Endodermal cell (in vitro differentiated cells): ENCODE results near the gene OR51A4. TPM values are rescaled to one million over a fixed set of nuclear protein-coding genes. Genes with fewer than 3 reads are reported as not detected.

Experiments
- DNase-seq: peaks from one replicate; pipeline ENCODE4 v3.0.0-alpha.2; 2017
- H3K27ac ChIP-seq: 2 replicates; pipeline ENCODE4 v1.5.1; 2013; ENCODE audit warnings: mild to moderate bottlenecking, low read depth, low read length, moderate library complexity
- H3K27me3 ChIP-seq: 2 replicates; pipeline ENCODE4 v1.6.1; 2013; ENCODE audit warnings: mild to moderate bottlenecking, low read length, moderate library complexity; ENCODE audit not compliant: insufficient read depth, control insufficient read depth, poor library complexity, severe bottlenecking
- H3K36me3 ChIP-seq: 2 replicates; pipeline ENCODE4 v1.7.0; 2013; ENCODE audit warnings: mild to moderate bottlenecking, low read length, moderate library complexity; ENCODE audit not compliant: control insufficient read depth, insufficient read depth
- H3K4me1 ChIP-seq: one replicate; pipeline ENCODE4 v1.7.0; 2013; ENCODE audit warnings: low read length; ENCODE audit not compliant: control insufficient read depth, insufficient read depth
- H3K4me3 ChIP-seq: 2 replicates; pipeline ENCODE4 v1.5.1; 2013; ENCODE audit warnings: mild to moderate bottlenecking, low read length, moderate library complexity
- H3K9ac ChIP-seq: 2 replicates; pipeline ENCODE4 v1.6.1; 2013; ENCODE audit warnings: mild to moderate bottlenecking, low read length, moderate library complexity; ENCODE audit not compliant: poor library complexity, severe bottlenecking; ENCODE audit errors: extremely low read depth
- H3K9me3 ChIP-seq: 2 replicates; pipeline ENCODE4 v1.6.1; 2013; ENCODE audit warnings: mild to moderate bottlenecking, low read length, moderate library complexity; ENCODE audit not compliant: control insufficient read depth
- H3K27ac Mint-ChIP-seq: 2 replicates; pipeline ENCODE4 v1.8.0; 2020; ENCODE audit warnings: mixed read lengths
- H3K27me3 Mint-ChIP-seq: 2 replicates; pipeline ENCODE4 v1.8.0; 2021; ENCODE audit warnings: mild to moderate bottlenecking, mixed read lengths; ENCODE audit not compliant: insufficient read depth
- H3K36me3 Mint-ChIP-seq: 2 replicates; pipeline ENCODE4 v1.8.0; 2020; ENCODE audit warnings: low read depth, mixed read lengths
- H3K4me1 Mint-ChIP-seq: 2 replicates; pipeline ENCODE4 v1.8.0; 2020; ENCODE audit warnings: mixed read lengths
- H3K4me3 Mint-ChIP-seq: 2 replicates; pipeline ENCODE4 v1.8.0; 2020; ENCODE audit warnings: mild to moderate bottlenecking, moderate library complexity, mixed read lengths
- H3K9me3 Mint-ChIP-seq: 2 replicates; pipeline ENCODE4 v1.8.0; 2020; ENCODE audit warnings: mild to moderate bottlenecking, mixed read lengths
- WGBS, 2 experiments: methylation state at CpG; one replicate each; pipeline versions ENCODE4 v1.1.5 to v1.1.7; 2013; ENCODE audit warnings: missing lambda C conversion rate in 2 of 2, mixed read lengths in 1 of 2; ENCODE audit not compliant: insufficient coverage in 1 of 2, insufficient read length in 1 of 2; 5-methylcytosine and 5-hydroxymethylcytosine counted together
- long read RNA-seq, 4 experiments: library from polyadenylated mRNA in 2 of 4; library from RNA in 1 of 4; library from capped mRNA in 1 of 4; stranded (forward) in 3 of 4; unstranded in 1 of 4; transcript quantifications; one replicate each; pipeline ENCODE4 v2.0.0, GENCODE V29; 2020 to 2021; ENCODE audit warnings: inconsistent platforms in 1 of 4
- polyA plus RNA-seq, 2 experiments: library from polyadenylated mRNA; stranded (reverse); fragments of 50-300 nt; gene quantifications; one replicate each; pipeline ENCODE4 v1.2.3, GENCODE V29; 2013
- total RNA-seq, 2 donors: library from RNA; stranded (reverse); fragmentation: NEBNext Ultra II Directional in 1 of 2; extraction: Animal tissue kit (Norgen Biotek cat#: 25700) in 1 of 2; gene quantifications; 2 replicates in 1 of 2; 3 replicates in 1 of 2; pipeline ENCODE4 v1.2.1, GENCODE V29; 2021
- TF ChIP-seq, protein P1 (sequence below): fragments of 200-600 bp; sonication (generic); conservative IDR thresholded peaks from 2 replicates; pipeline ENCODE4 v1.5.0; 2021; ENCODE audit warnings: antibody characterized with exemption, mild to moderate bottlenecking

The OR51A4 gene, protein sequence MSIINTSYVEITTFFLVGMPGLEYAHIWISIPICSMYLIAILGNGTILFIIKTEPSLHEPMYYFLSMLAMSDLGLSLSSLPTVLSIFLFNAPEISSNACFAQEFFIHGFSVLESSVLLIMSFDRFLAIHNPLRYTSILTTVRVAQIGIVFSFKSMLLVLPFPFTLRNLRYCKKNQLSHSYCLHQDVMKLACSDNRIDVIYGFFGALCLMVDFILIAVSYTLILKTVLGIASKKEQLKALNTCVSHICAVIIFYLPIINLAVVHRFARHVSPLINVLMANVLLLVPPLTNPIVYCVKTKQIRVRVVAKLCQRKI
- not detected for total RNA-seq
- not detected for polyA plus RNA-seq (2013, experiment 1 of 2)
- not detected for polyA plus RNA-seq (2013, experiment 2 of 2)
- long read RNA-seq, experiment 1: 0 reads
- long read RNA-seq, experiment 2: 0 reads
- long read RNA-seq, experiment 3: 0 reads
- long read RNA-seq, experiment 4: 0 reads

DNA sequence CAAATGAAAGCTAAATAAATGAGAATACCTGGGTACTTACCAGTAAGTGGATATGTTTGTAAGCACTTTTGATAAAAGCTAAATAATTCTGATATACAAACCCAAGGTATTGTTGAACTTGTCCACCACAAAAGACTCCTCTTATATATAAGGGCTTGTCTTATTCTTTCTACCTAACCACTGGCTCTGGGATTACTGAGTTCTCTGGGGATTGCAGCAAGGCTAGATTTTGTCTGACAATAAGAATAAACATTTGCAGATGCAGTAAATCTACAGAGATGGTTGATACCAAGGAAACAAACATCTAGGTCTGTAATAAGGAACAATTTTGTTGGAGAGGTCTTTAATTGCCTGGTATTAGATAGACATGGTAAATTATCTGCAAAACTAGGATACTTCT, at the start of gene OR51A4:
Gene OR51A4 (minus strand): TSS at position 101 of the 400 bp plus-strand sequence. CDS start 505 bp downstream, outside the sequence.
- no peak within 1 kb of the TSS for H3K9ac ChIP-seq
- Mint-ChIP-seq H3K36me3 (no peaks in the 10 kb centered on the region), H3K4me3 (no peak within 1 kb of the TSS), H3K27ac (no peak within 1 kb of the TSS), H3K27me3 (peaks cover 2% of the 10 kb centered on the region), H3K9me3 (no peaks in the 10 kb centered on the region), H3K4me1 (no peaks in the 10 kb centered on the region)
- no peaks in the 10 kb centered on the region for H3K9me3 ChIP-seq
- no peak for DNase-seq
- no peaks in the 10 kb centered on the region for H3K4me1 ChIP-seq
- TF ChIP-seq, protein P1, sequence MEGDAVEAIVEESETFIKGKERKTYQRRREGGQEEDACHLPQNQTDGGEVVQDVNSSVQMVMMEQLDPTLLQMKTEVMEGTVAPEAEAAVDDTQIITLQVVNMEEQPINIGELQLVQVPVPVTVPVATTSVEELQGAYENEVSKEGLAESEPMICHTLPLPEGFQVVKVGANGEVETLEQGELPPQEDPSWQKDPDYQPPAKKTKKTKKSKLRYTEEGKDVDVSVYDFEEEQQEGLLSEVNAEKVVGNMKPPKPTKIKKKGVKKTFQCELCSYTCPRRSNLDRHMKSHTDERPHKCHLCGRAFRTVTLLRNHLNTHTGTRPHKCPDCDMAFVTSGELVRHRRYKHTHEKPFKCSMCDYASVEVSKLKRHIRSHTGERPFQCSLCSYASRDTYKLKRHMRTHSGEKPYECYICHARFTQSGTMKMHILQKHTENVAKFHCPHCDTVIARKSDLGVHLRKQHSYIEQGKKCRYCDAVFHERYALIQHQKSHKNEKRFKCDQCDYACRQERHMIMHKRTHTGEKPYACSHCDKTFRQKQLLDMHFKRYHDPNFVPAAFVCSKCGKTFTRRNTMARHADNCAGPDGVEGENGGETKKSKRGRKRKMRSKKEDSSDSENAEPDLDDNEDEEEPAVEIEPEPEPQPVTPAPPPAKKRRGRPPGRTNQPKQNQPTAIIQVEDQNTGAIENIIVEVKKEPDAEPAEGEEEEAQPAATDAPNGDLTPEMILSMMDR: no peak
- no peaks in the 10 kb centered on the region for H3K36me3 ChIP-seq
- H3K4me3 ChIP-seq: no peak within 1 kb of the TSS
- no peaks in the 10 kb centered on the region for H3K27me3 ChIP-seq
- no peak within 1 kb of the TSS for H3K27ac ChIP-seq

DNA sequence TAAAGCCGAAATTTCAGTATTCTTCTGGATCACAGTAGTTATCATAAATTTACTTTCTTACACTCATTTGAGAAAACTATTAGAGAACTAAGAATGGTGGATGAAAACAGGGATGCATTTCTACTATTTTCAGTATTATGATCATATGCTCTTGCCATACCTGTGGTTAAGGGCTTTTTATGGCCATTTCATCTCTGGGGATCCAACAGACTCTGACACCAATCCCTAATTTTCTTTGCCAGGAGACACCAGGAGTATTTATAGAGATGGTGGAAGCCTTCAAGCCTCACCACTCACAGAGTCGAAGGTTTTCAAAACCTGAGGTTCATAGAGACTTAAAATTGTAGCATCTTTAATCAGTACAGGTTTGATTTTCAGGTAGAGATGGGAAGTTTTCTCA, 47.1 kb upstream of the OR51A4 start, which contains the start of gene OR51L1:
Gene OR51L1 (plus strand): TSS at position 301 of the 400 bp plus-strand sequence. CDS start 4,132 bp downstream, outside the sequence.
- Histone ChIP-seq H3K9me3 (no peaks in the 10 kb centered on the region), H3K4me1 (peaks cover 3% of the 10 kb centered on the region), H3K4me3 (no peak within 1 kb of the TSS), H3K36me3 (no peaks in the 10 kb centered on the region), H3K9ac (no peak within 1 kb of the TSS), H3K27me3 (no peaks in the 10 kb centered on the region), H3K27ac (no peak within 1 kb of the TSS)
- no peaks in the 10 kb centered on the region for H3K36me3 Mint-ChIP-seq
- no peaks in the 10 kb centered on the region for H3K4me1 Mint-ChIP-seq
- no peaks in the 10 kb centered on the region for H3K27me3 Mint-ChIP-seq
- H3K27ac Mint-ChIP-seq: no peak within 1 kb of the TSS
- no peaks in the 10 kb centered on the region for H3K9me3 Mint-ChIP-seq
- TF ChIP-seq, protein P1: no peak
- 86% methylated on average over 2 of the region's 2 CpGs; no CpG with 5 or more reads in 1 of the 2 experiments for WGBS, 2 experiments
- DNase-seq: no peak
- no peak within 1 kb of the TSS for H3K4me3 Mint-ChIP-seq

DNA sequence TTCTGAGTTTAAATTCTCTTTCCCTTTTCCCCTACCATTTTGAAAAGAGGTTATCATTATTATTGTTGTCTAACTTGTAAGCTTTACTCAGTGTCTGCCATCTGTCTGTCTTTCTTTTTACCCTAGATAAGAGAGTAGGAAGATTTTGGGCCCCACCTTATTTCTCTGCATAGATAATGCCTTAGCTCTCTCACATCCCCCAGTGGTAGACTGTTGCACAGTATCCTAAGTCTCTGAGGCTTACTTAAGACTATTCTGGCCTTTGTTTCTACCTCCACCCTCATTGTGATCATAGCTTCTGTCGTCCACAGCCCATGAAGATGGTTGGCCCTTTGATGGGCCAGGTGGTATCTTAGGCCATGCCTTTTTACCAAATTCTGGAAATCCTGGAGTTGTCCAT, 43.7 kb upstream of the OR51A4 start:
- no peak overlapping the region for H3K4me3 ChIP-seq
- Mint-ChIP-seq H3K36me3 (no peaks in the 10 kb centered on the region), H3K4me1 (no peaks in the 10 kb centered on the region), H3K9me3 (no peaks in the 10 kb centered on the region), H3K27ac (no peak overlapping the region), H3K4me3 (no peak overlapping the region), H3K27me3 (no peaks in the 10 kb centered on the region)
- no peaks in the 10 kb centered on the region for H3K27me3 ChIP-seq
- no peak overlapping the region for H3K27ac ChIP-seq
- H3K9ac ChIP-seq: no peak overlapping the region
- WGBS, 2 experiments: 89 to 100% methylated on average over 1 of the region's 1 CpG
- no peak for DNase-seq
- no peaks in the 10 kb centered on the region for H3K36me3 ChIP-seq
- peaks cover 3% of the 10 kb centered on the region for H3K4me1 ChIP-seq
- TF ChIP-seq, protein P1: peak; percentile 61
- no peaks in the 10 kb centered on the region for H3K9me3 ChIP-seq
